Fibroblast of villous mesenchyme (primary cell): ENCODE data around the gene ZNF24. TPM values are rescaled to one million over a fixed set of nuclear protein-coding genes. Genes with fewer than 3 reads are reported as not detected.
A peak's percentile ranks its signal among the peaks of the same experiment; 100 is the strongest.

ENCODE experiments used
- DNase-seq: peaks from one replicate; pipeline ENCODE4 v3.0.0-alpha.2; 2010; ENCODE audit warnings: low read depth
- H3K4me3 ChIP-seq: 2 replicates; pipeline ENCODE4 v1.5.1; 2011; ENCODE audit warnings: low read depth, mild to moderate bottlenecking, low read length
- total RNA-seq: library from RNA; depleted of rRNA; stranded (reverse); fragments of >200 nt; gene quantifications from 2 replicates; pipeline ENCODE4 v1.2.3, GENCODE V29; 2012
- TF ChIP-seq, protein P1 (sequence below): IDR thresholded peaks from 2 replicates; pipeline ENCODE4 v1.5.1; 2012; ENCODE audit warnings: low read depth, mild to moderate bottlenecking, low read length; ENCODE audit not compliant: insufficient read depth

Gene ZNF24
- total RNA-seq, 1 donor: 41.0 TPM

DNA sequence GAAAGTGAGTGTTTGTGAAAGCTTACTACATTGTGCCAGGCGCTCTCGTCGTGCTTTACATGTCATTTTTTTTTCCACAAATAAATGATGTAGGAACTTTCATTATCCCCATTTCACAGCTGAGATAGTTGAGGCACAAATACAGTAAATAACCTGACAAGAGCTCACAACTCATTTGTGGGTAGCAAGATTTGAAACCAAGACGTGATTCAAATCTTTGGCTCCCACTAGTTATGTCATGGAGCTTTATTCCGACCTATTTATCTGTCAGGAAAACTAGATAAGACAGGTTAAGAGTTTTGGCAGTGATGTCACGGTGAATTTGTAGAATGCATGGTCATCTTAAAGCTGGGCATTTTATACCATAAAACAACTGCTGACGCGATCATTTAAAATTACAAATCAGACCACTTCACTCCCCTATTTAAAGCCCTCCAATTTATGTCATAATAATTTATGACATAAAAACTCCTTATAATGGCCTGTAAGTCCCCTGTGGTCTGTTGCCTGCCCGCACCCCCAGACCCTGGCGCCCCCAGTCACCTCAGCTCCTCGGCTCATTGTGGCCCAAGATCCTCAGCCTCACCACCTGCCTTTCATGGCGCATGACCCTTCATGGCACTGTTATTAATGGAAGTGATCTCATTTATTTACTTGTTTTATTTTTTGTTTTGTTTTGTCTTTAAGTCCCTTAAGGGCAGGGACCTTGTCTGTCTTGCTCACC lies 678 bp upstream of the ZNF24 start:
- H3K4me3 ChIP-seq: peak overlapping the region; percentile 93
- TF ChIP-seq, protein P1, sequence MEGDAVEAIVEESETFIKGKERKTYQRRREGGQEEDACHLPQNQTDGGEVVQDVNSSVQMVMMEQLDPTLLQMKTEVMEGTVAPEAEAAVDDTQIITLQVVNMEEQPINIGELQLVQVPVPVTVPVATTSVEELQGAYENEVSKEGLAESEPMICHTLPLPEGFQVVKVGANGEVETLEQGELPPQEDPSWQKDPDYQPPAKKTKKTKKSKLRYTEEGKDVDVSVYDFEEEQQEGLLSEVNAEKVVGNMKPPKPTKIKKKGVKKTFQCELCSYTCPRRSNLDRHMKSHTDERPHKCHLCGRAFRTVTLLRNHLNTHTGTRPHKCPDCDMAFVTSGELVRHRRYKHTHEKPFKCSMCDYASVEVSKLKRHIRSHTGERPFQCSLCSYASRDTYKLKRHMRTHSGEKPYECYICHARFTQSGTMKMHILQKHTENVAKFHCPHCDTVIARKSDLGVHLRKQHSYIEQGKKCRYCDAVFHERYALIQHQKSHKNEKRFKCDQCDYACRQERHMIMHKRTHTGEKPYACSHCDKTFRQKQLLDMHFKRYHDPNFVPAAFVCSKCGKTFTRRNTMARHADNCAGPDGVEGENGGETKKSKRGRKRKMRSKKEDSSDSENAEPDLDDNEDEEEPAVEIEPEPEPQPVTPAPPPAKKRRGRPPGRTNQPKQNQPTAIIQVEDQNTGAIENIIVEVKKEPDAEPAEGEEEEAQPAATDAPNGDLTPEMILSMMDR: no peak
- DNase-seq: no peak

DNA sequence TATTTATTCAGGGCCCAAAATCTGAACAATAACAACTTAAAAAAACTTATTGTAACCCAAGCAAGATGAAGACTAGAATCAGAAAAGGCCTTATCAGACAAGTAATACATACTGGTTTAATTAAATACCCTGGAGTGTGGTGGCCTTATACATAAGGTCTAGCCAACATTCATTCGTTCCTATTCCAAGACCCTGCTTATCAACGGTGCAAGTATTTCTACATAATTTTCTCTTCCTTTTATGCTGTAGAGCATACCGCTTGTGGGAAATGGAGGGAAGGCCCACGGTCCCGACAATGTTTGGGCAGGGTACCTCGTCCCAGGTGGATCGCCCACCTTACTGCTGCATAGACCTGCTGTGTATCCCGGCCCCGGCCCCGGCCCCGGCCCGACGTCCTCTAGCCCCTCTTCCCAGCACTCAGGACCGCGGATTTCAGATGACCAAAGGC lies 708 bp downstream of the ZNF24 start:
- TF ChIP-seq, protein P1: no peak
- H3K4me3 ChIP-seq: peak overlapping the region; percentile 93
- no peak for DNase-seq

DNA sequence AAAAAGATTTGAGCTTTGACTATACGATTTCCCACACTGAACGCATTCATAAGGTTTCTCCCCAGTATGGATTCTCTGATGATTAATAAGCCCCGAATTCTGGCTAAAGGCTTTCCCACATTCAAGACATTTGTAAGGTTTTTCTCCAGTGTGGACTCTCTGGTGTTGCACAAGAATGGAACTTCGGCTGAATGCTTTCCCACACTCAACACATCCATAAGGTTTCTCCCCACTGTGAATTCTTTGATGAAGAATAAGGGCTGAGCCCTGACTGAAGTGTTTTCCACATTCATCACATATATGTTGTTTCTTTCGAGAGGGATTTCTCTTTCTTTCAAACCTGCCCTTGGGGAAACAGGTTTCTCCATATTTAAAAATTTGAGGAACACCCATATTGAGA lies 6.9 kb downstream of the ZNF24 start:
- H3K4me3 ChIP-seq: no peak overlapping the region
- DNase-seq: no peak
- TF ChIP-seq, protein P1: no peak

DNA sequence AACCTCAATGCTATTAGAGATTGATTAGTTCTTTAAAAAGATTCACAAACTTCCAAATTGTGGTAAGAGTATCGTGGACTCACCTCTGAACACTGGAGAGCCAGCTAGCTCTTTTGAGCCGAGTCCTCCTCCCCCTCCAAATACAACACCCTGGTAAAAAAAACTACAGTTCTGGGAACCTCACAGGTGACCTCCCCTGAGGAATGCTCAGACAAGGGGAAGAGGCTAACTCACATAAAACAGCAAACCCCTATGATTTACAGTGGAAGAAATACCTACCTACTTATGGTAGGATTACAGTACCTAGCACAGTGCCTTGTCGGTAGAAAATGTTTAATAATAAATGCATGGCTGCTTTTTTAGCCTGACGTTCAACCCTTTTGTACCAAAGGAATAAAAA lies 8.4 kb downstream of the ZNF24 start:
- H3K4me3 ChIP-seq: no peak overlapping the region
- TF ChIP-seq, protein P1: no peak
- no peak for DNase-seq

DNA sequence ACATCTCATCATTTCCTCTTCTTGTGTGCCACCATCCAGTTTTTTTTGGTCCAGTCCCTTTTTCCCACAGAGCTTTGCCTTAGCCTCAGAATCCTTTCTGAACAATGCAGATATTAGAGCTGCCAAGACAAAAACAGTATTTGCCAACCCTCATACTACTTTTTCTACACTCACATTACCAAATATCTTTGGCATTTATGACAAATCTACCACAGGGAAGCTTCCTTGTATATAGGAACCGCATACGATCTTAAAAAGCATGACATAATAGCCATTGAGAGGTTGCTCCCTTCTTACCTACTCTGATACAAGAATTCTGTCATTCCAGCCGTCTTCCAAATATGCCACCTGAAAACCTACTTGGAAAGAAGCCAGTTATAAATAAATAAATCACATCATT lies 9.4 kb downstream of the ZNF24 start:
- no peak for DNase-seq
- TF ChIP-seq, protein P1: no peak
- no peak overlapping the region for H3K4me3 ChIP-seq

DNA sequence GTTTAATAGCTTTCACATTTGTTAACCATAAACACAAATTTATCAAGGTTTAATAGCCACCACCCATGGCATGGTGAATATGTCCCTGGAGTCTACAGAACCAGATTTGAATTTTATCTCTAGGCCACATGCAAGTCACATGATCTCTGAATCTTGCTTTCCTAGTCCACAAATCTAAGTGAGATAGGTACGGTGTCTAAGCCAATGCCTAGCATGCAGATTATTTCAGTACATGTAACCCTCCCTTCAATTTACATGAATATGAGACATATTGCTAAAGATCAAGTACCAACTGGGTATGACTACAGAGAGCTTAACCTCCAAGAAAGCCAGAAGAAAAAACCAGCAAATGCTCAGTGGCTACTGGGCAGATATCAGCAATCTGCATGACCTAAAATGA lies 10.0 kb downstream of the ZNF24 start:
- H3K4me3 ChIP-seq: no peak overlapping the region
- DNase-seq: no peak

More for the DNA sequence above, 10.0 kb downstream of the ZNF24 start:
- TF ChIP-seq, protein P1: no peak
